Karpas-422 (cell line): ENCODE data around the gene TFEB. TPM values are rescaled to one million over a fixed set of nuclear protein-coding genes. Genes with fewer than 3 reads are reported as not detected.

Source experiments
- DNase-seq: peaks from one replicate; pipeline ENCODE4 v3.0.0-alpha.2; 2015
- H2AFZ ChIP-seq: fragments of 200-600 bp; sonication (generic); 2 replicates; pipeline ENCODE4 v1.6.1; 2014; ENCODE audit warnings: antibody characterized with exemption, low read length, mixed read lengths
- H3K27ac ChIP-seq: fragments of 200-600 bp; sonication (generic); 2 replicates; pipeline ENCODE4 v1.5.1; 2014; ENCODE audit warnings: mild to moderate bottlenecking, low read length, moderate library complexity
- H3K27me3 ChIP-seq: fragments of 200-600 bp; sonication (generic); 2 replicates; pipeline ENCODE4 v1.6.1; 2014; ENCODE audit warnings: low read length, mixed read lengths
- H3K36me3 ChIP-seq: fragments of 200-600 bp; sonication (generic); 2 replicates; pipeline ENCODE4 v1.6.1; 2014; ENCODE audit warnings: low read length, mixed read lengths; ENCODE audit not compliant: insufficient read depth
- H3K4me1 ChIP-seq: fragments of 200-600 bp; sonication (generic); 2 replicates; pipeline ENCODE4 v1.6.1; 2014; ENCODE audit warnings: mild to moderate bottlenecking, low read length, mixed read lengths
- H3K4me2 ChIP-seq: fragments of 200-600 bp; sonication (generic); 2 replicates; pipeline ENCODE4 v1.6.1; 2014; ENCODE audit warnings: low read length, low read depth, mild to moderate bottlenecking; ENCODE audit not compliant: poor library complexity, severe bottlenecking
- H3K4me3 ChIP-seq: fragments of 200-600 bp; sonication (generic); 2 replicates; pipeline ENCODE4 v1.5.1; 2014; ENCODE audit warnings: mild to moderate bottlenecking, antibody characterized with exemption, low read length, mixed read lengths
- H3K79me2 ChIP-seq: fragments of 200-600 bp; sonication (generic); 2 replicates; pipeline ENCODE4 v1.6.1; 2014; ENCODE audit warnings: mild to moderate bottlenecking, low read length, mixed read lengths
- H3K9ac ChIP-seq: fragments of 200-600 bp; sonication (generic); 2 replicates; pipeline ENCODE4 v1.6.0; 2014; ENCODE audit warnings: low read length
- H3K9me2 ChIP-seq: fragments of 200-600 bp; sonication (generic), shearing (Covaris generic); replicated peaks from 2 replicates; pipeline ENCODE4 v1.6.0; 2014; ENCODE audit warnings: mild to moderate bottlenecking, low read length, moderate library complexity; ENCODE audit not compliant: insufficient read depth
- H3K9me3 ChIP-seq: fragments of 300-700, 200-600 bp; sonication (generic); 2 replicates; pipeline ENCODE4 v1.6.1; 2014; ENCODE audit warnings: low read length, mixed read lengths
- H4K20me1 ChIP-seq: fragments of 200-600 bp; sonication (generic); 2 replicates; pipeline ENCODE4 v1.6.1; 2014; ENCODE audit warnings: mild to moderate bottlenecking, antibody characterized with exemption, low read length, low read depth; ENCODE audit not compliant: insufficient read depth
- total RNA-seq: library from RNA; depleted of rRNA; stranded (reverse); fragments of >200 nt; shearing (Covaris generic); gene quantifications from 2 replicates; pipeline ENCODE4 v1.2.3, GENCODE V29; 2014; ENCODE audit warnings: low replicate concordance

TFEB gene
- total RNA-seq, 1 experiment from 2014 or later: 72.3 TPM

- no peak for DNase-seq
- no peaks in the 10 kb centered on the region for H3K27me3 ChIP-seq
- no peak overlapping the region for H3K4me3 ChIP-seq
- H3K79me2 ChIP-seq: no peaks in the 10 kb centered on the region
- no peak overlapping the region for H3K27ac ChIP-seq
- no peaks in the 10 kb centered on the region for H3K9me3 ChIP-seq
- no peak overlapping the region for H2AFZ ChIP-seq
- H3K9me2 ChIP-seq: no peaks in the 10 kb centered on the region
- no peaks in the 10 kb centered on the region for H3K36me3 ChIP-seq
- H4K20me1 ChIP-seq: no peaks in the 10 kb centered on the region
- H3K4me2 ChIP-seq: no peak overlapping the region
- H3K9ac ChIP-seq: no peak overlapping the region
- H3K4me1 ChIP-seq: no peaks in the 10 kb centered on the region
Measured at GRCh38 chr6:41654151-41654697, 81.2 kb downstream of the TFEB start.

- no peaks in the 10 kb centered on the region for H3K9me3 ChIP-seq
- no peaks in the 10 kb centered on the region for H3K79me2 ChIP-seq
- no peak overlapping the region for H2AFZ ChIP-seq
- no peaks in the 10 kb centered on the region for H4K20me1 ChIP-seq
- no peaks in the 10 kb centered on the region for H3K4me1 ChIP-seq
- H3K36me3 ChIP-seq: no peaks in the 10 kb centered on the region
- no peak overlapping the region for H3K4me2 ChIP-seq
- no peaks in the 10 kb centered on the region for H3K9me2 ChIP-seq
- H3K9ac ChIP-seq: no peak overlapping the region
- H3K4me3 ChIP-seq: no peak overlapping the region
- no peak overlapping the region for H3K27ac ChIP-seq
- DNase-seq: no peak
- no peaks in the 10 kb centered on the region for H3K27me3 ChIP-seq
Measured at GRCh38 chr6:41653691-41654090, 81.7 kb downstream of the TFEB start.

- Histone ChIP-seq H2AFZ (no peak overlapping the region), H3K9ac (no peak overlapping the region), H3K27ac (no peak overlapping the region), H3K9me3 (no peaks in the 10 kb centered on the region), H3K4me1 (no peaks in the 10 kb centered on the region), H3K79me2 (no peaks in the 10 kb centered on the region), H3K36me3 (no peaks in the 10 kb centered on the region), H4K20me1 (no peaks in the 10 kb centered on the region), H3K27me3 (no peaks in the 10 kb centered on the region), H3K4me2 (no peak overlapping the region), H3K9me2 (no peaks in the 10 kb centered on the region), H3K4me3 (no peak overlapping the region)
- DNase-seq: no peak
Measured at GRCh38 chr6:41652866-41653652, 82.3 kb downstream of the TFEB start.

GRCh38 chr6:41651962-41652657, 83.3 kb downstream of the TFEB start:
- no peak for DNase-seq

GRCh38 chr6:41651246-41651961, 84.0 kb downstream of the TFEB start:
- Histone ChIP-seq H3K4me3 (no peak overlapping the region), H3K4me2 (no peak overlapping the region), H3K27me3 (no peaks in the 10 kb centered on the region), H3K27ac (no peak overlapping the region), H2AFZ (no peak overlapping the region), H3K9me2 (no peaks in the 10 kb centered on the region), H4K20me1 (no peaks in the 10 kb centered on the region), H3K4me1 (no peaks in the 10 kb centered on the region), H3K9me3 (no peaks in the 10 kb centered on the region), H3K36me3 (no peaks in the 10 kb centered on the region), H3K79me2 (no peaks in the 10 kb centered on the region), H3K9ac (no peak overlapping the region)
- DNase-seq: no peak

More at GRCh38 chr6:41651962-41652657, 83.3 kb downstream of the TFEB start:
- no peaks in the 10 kb centered on the region for H3K9me2 ChIP-seq
- no peaks in the 10 kb centered on the region for H3K36me3 ChIP-seq
- no peaks in the 10 kb centered on the region for H3K27me3 ChIP-seq
- H3K4me1 ChIP-seq: no peaks in the 10 kb centered on the region
- no peak overlapping the region for H3K4me2 ChIP-seq
- H3K79me2 ChIP-seq: no peaks in the 10 kb centered on the region
- H3K27ac ChIP-seq: no peak overlapping the region
- H3K9me3 ChIP-seq: no peaks in the 10 kb centered on the region
- H3K9ac ChIP-seq: no peak overlapping the region
- no peak overlapping the region for H3K4me3 ChIP-seq
- no peaks in the 10 kb centered on the region for H4K20me1 ChIP-seq
- H2AFZ ChIP-seq: no peak overlapping the region

- H4K20me1 ChIP-seq: no peaks in the 10 kb centered on the region
- no peak overlapping the region for H3K27ac ChIP-seq
- no peak for DNase-seq
- no peaks in the 10 kb centered on the region for H3K9me2 ChIP-seq
- no peaks in the 10 kb centered on the region for H3K4me1 ChIP-seq
- no peak overlapping the region for H3K9ac ChIP-seq
- no peak overlapping the region for H3K4me2 ChIP-seq
- no peak overlapping the region for H3K4me3 ChIP-seq
- no peaks in the 10 kb centered on the region for H3K79me2 ChIP-seq
- no peaks in the 10 kb centered on the region for H3K9me3 ChIP-seq
- no peaks in the 10 kb centered on the region for H3K27me3 ChIP-seq
- no peak overlapping the region for H2AFZ ChIP-seq
- H3K36me3 ChIP-seq: no peaks in the 10 kb centered on the region
Measured at GRCh38 chr6:41650120-41650519, 85.3 kb downstream of the TFEB start.

- Histone ChIP-seq H3K4me1 (no peaks in the 10 kb centered on the region), H3K27me3 (no peaks in the 10 kb centered on the region), H3K27ac (no peak overlapping the region), H3K9ac (no peak overlapping the region), H4K20me1 (no peaks in the 10 kb centered on the region), H3K36me3 (no peaks in the 10 kb centered on the region), H2AFZ (no peak overlapping the region), H3K9me3 (no peaks in the 10 kb centered on the region), H3K79me2 (no peaks in the 10 kb centered on the region), H3K9me2 (no peaks in the 10 kb centered on the region), H3K4me2 (no peak overlapping the region), H3K4me3 (no peak overlapping the region)
- DNase-seq: no peak
Measured at GRCh38 chr6:41649596-41649995, 85.8 kb downstream of the TFEB start.

- H2AFZ ChIP-seq: no peak overlapping the region
Measured at GRCh38 chr6:41648921-41649320, 86.5 kb downstream of the TFEB start.

More at GRCh38 chr6:41648921-41649320, 86.5 kb downstream of the TFEB start:
- DNase-seq: no peak
- H3K27ac ChIP-seq: no peak overlapping the region
- H3K4me1 ChIP-seq: no peaks in the 10 kb centered on the region
- no peaks in the 10 kb centered on the region for H4K20me1 ChIP-seq
- H3K9me2 ChIP-seq: no peaks in the 10 kb centered on the region
- no peaks in the 10 kb centered on the region for H3K36me3 ChIP-seq
- no peak overlapping the region for H3K4me3 ChIP-seq
- no peak overlapping the region for H3K4me2 ChIP-seq
- H3K79me2 ChIP-seq: no peaks in the 10 kb centered on the region
- no peak overlapping the region for H3K9ac ChIP-seq
- H3K27me3 ChIP-seq: no peaks in the 10 kb centered on the region
- H3K9me3 ChIP-seq: no peaks in the 10 kb centered on the region
